Stimulated activated CD4-positive, alpha-beta T cell treated with anti-CD3 and anti-CD28 coated beads, Interleukin-4, amount 100 ng/mL, for 1 hour (primary cell): Measurements from ENCODE around the gene ANKRD28.
"Not testable (repeated sequence)": the region's sequence is repeated elsewhere in the genome, so short reads cannot be mapped to it uniquely, and the experiment has no call there.

ENCODE experiments used
- DNase-seq: peaks from one replicate; pipeline ENCODE4 v3.0.0-alpha.2; 2020

Gene ANKRD28

GRCh38 chr3:15769256-15769915 lies 28.4 kb downstream of the ANKRD28 start:
- DNase-seq = no peak

GRCh38 chr3:15768421-15769255 lies 29.1 kb downstream of the ANKRD28 start:
- DNase-seq = no peak

- DNase-seq = no peak
These were observed 31.4 kb downstream of the ANKRD28 start for GRCh38 chr3:15766406-15766805.

GRCh38 chr3:15758295-15758694 lies 39.5 kb downstream of the ANKRD28 start:
- DNase-seq = no peak

GRCh38 chr3:15757824-15758223 lies 40.0 kb downstream of the ANKRD28 start:
- DNase-seq = no peak

GRCh38 chr3:15756505-15756904 lies 41.3 kb downstream of the ANKRD28 start:
- no peak for DNase-seq

- DNase-seq = no peak
These were observed 42.0 kb downstream of the ANKRD28 start for GRCh38 chr3:15755780-15756179.

- no peak for DNase-seq
These were observed 42.6 kb downstream of the ANKRD28 start for GRCh38 chr3:15755181-15755580.

- DNase-seq = no peak
These were observed 43.7 kb downstream of the ANKRD28 start for GRCh38 chr3:15754047-15754446.

- DNase-seq = no peak
These were observed 44.6 kb downstream of the ANKRD28 start for GRCh38 chr3:15753056-15753710.

GRCh38 chr3:15750879-15751278 lies 46.9 kb downstream of the ANKRD28 start:
- no peak for DNase-seq

GRCh38 chr3:15750143-15750542 lies 47.6 kb downstream of the ANKRD28 start:
- no peak for DNase-seq

- not testable (repeated sequence) for DNase-seq
These were observed 51.9 kb downstream of the ANKRD28 start for GRCh38 chr3:15745896-15746295.

GRCh38 chr3:15744176-15744575 lies 53.6 kb downstream of the ANKRD28 start:
- no peak for DNase-seq

- no peak for DNase-seq
These were observed 54.2 kb downstream of the ANKRD28 start for GRCh38 chr3:15743587-15744009.

- not testable (repeated sequence) for DNase-seq
These were observed 55.5 kb downstream of the ANKRD28 start for GRCh38 chr3:15742236-15742635.

- not testable (repeated sequence) for DNase-seq
These were observed 59.2 kb downstream of the ANKRD28 start for GRCh38 chr3:15738616-15739005.

GRCh38 chr3:15731024-15731423 lies 66.8 kb downstream of the ANKRD28 start:
- no peak for DNase-seq

- no peak for DNase-seq
These were observed 69.0 kb downstream of the ANKRD28 start for GRCh38 chr3:15728766-15729165.

GRCh38 chr3:15726881-15727280 lies 70.9 kb downstream of the ANKRD28 start:
- DNase-seq = no peak

GRCh38 chr3:15726043-15726442 lies 71.7 kb downstream of the ANKRD28 start:
- no peak for DNase-seq

GRCh38 chr3:15724446-15724845 lies 73.3 kb downstream of the ANKRD28 start:
- no peak for DNase-seq

GRCh38 chr3:15723624-15723884 lies 74.2 kb downstream of the ANKRD28 start:
- no peak for DNase-seq
